GM21786 (cell line): Measurements from ENCODE around the gene BLOC1S1.

Source experiments
- ATAC-seq: cut with Tn5 transposase; IDR thresholded peaks from one replicate; pipeline ENCODE4 v1.9.1; 2021; ENCODE audit not compliant: unreplicated experiment

Gene BLOC1S1

GRCh38 chr12:55726971-55727370 is 11.1 kb downstream of the BLOC1S1 start:
- no peak for ATAC-seq

- ATAC-seq, result no peak
Measured at GRCh38 chr12:55727643-55728185, 11.9 kb downstream of the BLOC1S1 start.

- ATAC-seq, result peak; percentile 20
Measured at GRCh38 chr12:55728186-55728938, 12.5 kb downstream of the BLOC1S1 start.

GRCh38 chr12:55728939-55729818 is 13.3 kb downstream of the BLOC1S1 start, which contains the start of gene CD63:
Gene CD63, minus strand, starts transcription at chr12:55729009. Its CDS starts 668 bp downstream, at chr12:55728341.
- peak; percentile 59 for ATAC-seq

GRCh38 chr12:55729819-55730818 is 14.3 kb downstream of the BLOC1S1 start:
- peak; percentile 39 for ATAC-seq

GRCh38 chr12:55732288-55732687 is 16.4 kb downstream of the BLOC1S1 start:
- no peak for ATAC-seq

- ATAC-seq, result no peak
Measured at GRCh38 chr12:55733021-55733555, 17.2 kb downstream of the BLOC1S1 start.

- no peak for ATAC-seq
Measured at GRCh38 chr12:55733858-55734257, 18.0 kb downstream of the BLOC1S1 start.

GRCh38 chr12:55734595-55734994 is 18.7 kb downstream of the BLOC1S1 start:
- ATAC-seq, result no peak

GRCh38 chr12:55736076-55736475 is 20.2 kb downstream of the BLOC1S1 start:
- no peak for ATAC-seq

GRCh38 chr12:55736780-55737580 is 21.1 kb downstream of the BLOC1S1 start:
- ATAC-seq, result peak; percentile 36

GRCh38 chr12:55737581-55738122 is 21.8 kb downstream of the BLOC1S1 start:
- ATAC-seq, result peak; percentile 4

- peak; percentile 83 for ATAC-seq
Measured at GRCh38 chr12:55738123-55739024, 22.5 kb downstream of the BLOC1S1 start.

- ATAC-seq, result no peak
Measured at GRCh38 chr12:55739025-55739378, 23.2 kb downstream of the BLOC1S1 start.

- no peak for ATAC-seq
Measured at GRCh38 chr12:55741931-55742680, 26.3 kb downstream of the BLOC1S1 start.

- peak; percentile 31 for ATAC-seq
Measured at GRCh38 chr12:55742719-55743405, 27.0 kb downstream of the BLOC1S1 start, which contains the start of gene GDF11. Gene GDF11, plus strand, starts transcription at chr12:55743122. Its CDS starts 195 bp downstream, at chr12:55743317.
